NT2/D1 (cell line): Measurements from ENCODE around the gene SMC1A.
"Not testable (repeated sequence)": the region's sequence is repeated elsewhere in the genome, so short reads cannot be mapped to it uniquely, and the experiment has no call there.

Experiments used
- DNase-seq: peaks from one replicate; pipeline ENCODE4 v3.0.0-alpha.2; 2011; ENCODE audit warnings: low read depth, low spot score
- H3K27me3 ChIP-seq: 2 replicates; pipeline ENCODE4 v1.6.0; 2011; ENCODE audit warnings: mild to moderate bottlenecking; ENCODE audit not compliant: insufficient read length, insufficient read depth
- H3K36me3 ChIP-seq: 2 replicates; pipeline ENCODE4 v1.6.1; 2011; ENCODE audit warnings: mild to moderate bottlenecking, low read length, mixed read lengths; ENCODE audit not compliant: insufficient read depth, insufficient read length
- H3K4me1 ChIP-seq: 2 replicates; pipeline ENCODE4 v1.5.1; 2011; ENCODE audit not compliant: insufficient read depth, insufficient read length
- H3K4me3 ChIP-seq: 2 replicates; pipeline ENCODE4 v1.5.1; 2011; ENCODE audit warnings: low read depth; ENCODE audit not compliant: insufficient read length
- H3K9ac ChIP-seq: 2 replicates; pipeline ENCODE4 v1.6.0; 2011; ENCODE audit warnings: low read depth; ENCODE audit not compliant: insufficient read length
- H3K9me3 ChIP-seq: 2 replicates; pipeline ENCODE4 v1.5.1; 2011; ENCODE audit warnings: mild to moderate bottlenecking, low read length; ENCODE audit not compliant: insufficient read depth
- SUZ12 ChIP-seq: IDR thresholded peaks from 2 replicates; pipeline ENCODE4 v1.6.1; 2011; ENCODE audit not compliant: insufficient read length, insufficient read depth; ENCODE audit errors: extremely low read depth
- YY1 ChIP-seq: IDR thresholded peaks from 2 replicates; pipeline ENCODE4 v1.6.1; 2011; ENCODE audit not compliant: insufficient read length, insufficient read depth
- ZNF274 ChIP-seq: IDR thresholded peaks from 2 replicates; pipeline ENCODE4 v1.6.1; 2011; ENCODE audit warnings: mild to moderate bottlenecking, low read depth, low read length

SMC1A gene

DNA sequence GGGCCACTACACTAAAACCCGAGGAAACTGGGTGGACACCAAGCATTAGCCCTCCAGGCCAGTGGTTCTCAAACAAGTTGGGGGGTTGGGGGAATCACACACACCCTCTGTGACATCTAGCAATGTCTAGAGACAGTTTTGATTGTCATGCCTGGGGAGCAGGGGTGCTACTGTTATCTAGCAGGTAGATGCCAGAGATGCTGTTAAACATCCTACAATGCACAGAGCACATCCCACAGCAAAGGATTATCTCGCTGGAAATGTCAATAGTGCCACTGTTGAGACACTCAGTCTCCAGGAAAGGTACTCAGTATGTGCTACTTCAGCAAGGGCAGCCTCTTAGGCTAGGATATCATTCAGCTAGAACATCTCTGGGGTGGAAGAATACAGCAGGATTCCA, 1.3 kb downstream of the SMC1A start:
- Histone ChIP-seq H3K9me3 (no peaks in the 10 kb centered on the region), H3K27me3 (no peaks in the 10 kb centered on the region), H3K4me3 (peak overlapping the region; percentile 96), H3K9ac (peak overlapping the region; percentile 99), H3K36me3 (peaks cover 42% of the 10 kb centered on the region), H3K4me1 (peaks cover 9% of the 10 kb centered on the region)
- DNase-seq = no peak
- TF ChIP-seq YY1 (no peak), ZNF274 (no peak), SUZ12 (no peak)

GRCh38 chrX:53420351-53420750, 2.1 kb downstream of the SMC1A start:
- not testable (repeated sequence) for H3K4me3 ChIP-seq
- H3K9ac ChIP-seq = peak overlapping the region; percentile 99

GRCh38 chrX:53412446-53412845, 10.0 kb downstream of the SMC1A start:
- no peak overlapping the region for H3K9ac ChIP-seq
- H3K4me3 ChIP-seq = no peak overlapping the region
- no peak for DNase-seq
- H3K27me3 ChIP-seq = no peaks in the 10 kb centered on the region
- TF ChIP-seq YY1 = no peak
- no peak for TF ChIP-seq ZNF274
- H3K4me1 ChIP-seq = no peaks in the 10 kb centered on the region
- H3K36me3 ChIP-seq = peaks cover 82% of the 10 kb centered on the region
- H3K9me3 ChIP-seq = no peaks in the 10 kb centered on the region

More at GRCh38 chrX:53420351-53420750, 2.1 kb downstream of the SMC1A start:
- not testable (repeated sequence) for H3K27me3 ChIP-seq, H3K9me3 ChIP-seq, DNase-seq, H3K4me1 ChIP-seq
- peaks cover 42% of the 10 kb centered on the region for H3K36me3 ChIP-seq

DNA sequence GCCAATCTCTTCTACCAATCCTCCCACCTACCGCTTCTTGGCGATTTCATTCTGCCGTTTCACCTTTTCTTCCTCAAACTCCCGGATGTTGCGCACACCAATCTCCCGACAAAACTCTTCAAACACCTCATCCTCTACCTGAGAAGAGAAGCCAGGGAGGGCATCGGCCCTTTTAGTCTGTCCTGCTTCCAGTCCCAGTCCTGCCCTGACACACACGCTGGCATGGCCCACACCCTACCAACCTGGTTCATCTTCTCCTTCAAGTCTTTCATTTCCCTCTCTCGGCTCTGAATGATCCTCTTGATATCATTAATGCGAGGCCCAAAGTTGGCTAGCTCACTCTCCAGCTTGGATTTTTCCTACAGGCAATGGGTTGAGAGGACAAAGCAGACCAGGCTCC, 18.9 kb downstream of the SMC1A start:
- TF ChIP-seq SUZ12 = no peak
- TF ChIP-seq YY1 = no peak
- TF ChIP-seq ZNF274 = no peak
- Histone ChIP-seq H3K36me3 (peaks cover 93% of the 10 kb centered on the region), H3K4me3 (no peak overlapping the region), H3K4me1 (peaks cover 6% of the 10 kb centered on the region), H3K27me3 (no peaks in the 10 kb centered on the region), H3K9me3 (no peaks in the 10 kb centered on the region), H3K9ac (no peak overlapping the region)
- no peak for DNase-seq

DNA sequence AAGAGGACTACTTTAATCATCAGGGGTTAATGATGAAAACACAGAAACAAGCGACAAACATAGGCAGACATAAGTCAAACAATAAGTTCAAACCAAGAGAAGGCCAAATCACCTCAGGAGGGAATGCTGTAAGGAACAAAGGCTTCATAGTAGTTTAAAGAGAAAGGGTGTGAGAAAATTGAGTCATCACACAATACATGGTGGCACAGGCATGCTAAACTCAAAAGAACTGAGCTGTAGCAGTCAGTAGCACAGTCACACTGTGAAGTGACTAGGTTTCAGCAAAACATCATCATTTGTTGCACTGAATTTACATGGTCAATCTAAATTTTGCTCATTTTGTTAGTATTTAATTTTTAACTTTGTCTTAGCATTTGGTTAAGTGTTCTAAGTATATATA, 24.2 kb downstream of the SMC1A start:
- no peak overlapping the region for H3K4me3 ChIP-seq

GRCh38 chrX:53395605-53396298, 26.7 kb downstream of the SMC1A start:
- no peak for TF ChIP-seq ZNF274
- TF ChIP-seq SUZ12 = no peak
- TF ChIP-seq YY1 = no peak
- no peaks in the 10 kb centered on the region for H3K4me1 ChIP-seq
- no peak overlapping the region for H3K4me3 ChIP-seq
- H3K9me3 ChIP-seq = no peaks in the 10 kb centered on the region
- no peak for DNase-seq
- H3K36me3 ChIP-seq = peaks cover 92% of the 10 kb centered on the region
- H3K9ac ChIP-seq = no peak overlapping the region
- H3K27me3 ChIP-seq = no peaks in the 10 kb centered on the region

More for the DNA sequence above, 24.2 kb downstream of the SMC1A start:
- Histone ChIP-seq H3K27me3 (no peaks in the 10 kb centered on the region), H3K36me3 (peaks cover 94% of the 10 kb centered on the region), H3K9me3 (no peaks in the 10 kb centered on the region), H3K9ac (no peak overlapping the region), H3K4me1 (peaks cover 6% of the 10 kb centered on the region)
- no peak for TF ChIP-seq ZNF274
- TF ChIP-seq SUZ12 = no peak
- TF ChIP-seq YY1 = no peak
- DNase-seq = no peak

- Histone ChIP-seq H3K9me3 (no peaks in the 10 kb centered on the region), H3K9ac (no peak overlapping the region), H3K4me3 (no peak overlapping the region), H3K4me1 (no peaks in the 10 kb centered on the region), H3K36me3 (peaks cover 96% of the 10 kb centered on the region), H3K27me3 (no peaks in the 10 kb centered on the region)
- TF ChIP-seq ZNF274 (no peak), SUZ12 (no peak), YY1 (no peak)
- DNase-seq = no peak
Measured at GRCh38 chrX:53383376-53384076, 38.9 kb downstream of the SMC1A start.
